GM18907 (cell line): ENCODE results near the gene PTPN22.
A peak's percentile ranks its signal among the peaks of the same experiment; 100 is the strongest.

Source experiments
- ATAC-seq: cut with Tn5 transposase; IDR thresholded peaks from one replicate; pipeline ENCODE4 v1.9.1; 2021; ENCODE audit warnings: mild to moderate bottlenecking, moderate library complexity; ENCODE audit not compliant: unreplicated experiment

PTPN22 gene

DNA sequence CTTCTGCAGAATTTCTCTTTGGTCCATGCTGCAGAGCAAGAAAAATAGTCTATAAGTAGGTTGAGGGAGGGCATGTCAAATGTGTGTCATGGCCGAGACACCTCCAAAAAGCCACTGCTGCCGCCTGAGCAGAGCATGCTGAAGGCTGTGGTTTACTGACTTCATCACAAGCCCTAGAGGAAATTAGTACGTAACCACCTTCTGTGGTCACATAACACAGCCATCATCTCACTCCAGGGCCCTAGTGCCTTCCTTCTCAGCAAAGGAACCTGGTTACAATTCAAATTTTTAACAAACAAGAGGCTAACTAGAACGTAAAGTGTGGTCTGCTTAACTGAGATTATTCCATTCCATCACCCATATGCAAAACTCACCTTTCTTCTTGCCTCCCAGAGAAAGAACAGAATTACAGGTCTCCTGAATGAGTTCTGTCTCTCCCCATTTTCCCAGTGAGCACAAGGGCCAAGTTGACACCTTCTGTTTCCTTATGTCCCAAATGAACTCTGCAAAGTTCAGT lies at the start of gene PTPN22:
PTPN22 (minus strand) TSS at position 116 of the 517 bp plus-strand sequence.
- peak; percentile 91 for ATAC-seq

DNA sequence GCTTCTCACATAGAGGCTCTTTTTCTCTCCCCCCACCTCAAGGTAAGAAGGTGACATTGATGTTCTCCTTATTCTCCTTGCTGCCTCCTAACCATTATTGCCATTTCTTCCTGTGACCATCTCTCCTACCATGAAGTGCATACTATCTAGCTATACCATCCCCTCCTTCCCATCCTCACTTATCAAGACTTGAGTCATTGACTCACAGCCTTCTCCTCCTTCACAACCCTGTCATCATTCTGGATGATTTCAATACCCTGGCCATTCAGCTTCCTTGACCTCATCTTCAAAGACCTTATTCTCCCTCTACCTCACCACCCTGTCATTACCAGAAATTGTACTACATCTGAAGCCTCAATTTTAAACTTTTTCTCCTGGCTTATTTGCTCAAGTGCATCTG lies 46.7 kb upstream of the PTPN22 start:
- ATAC-seq = no peak

DNA sequence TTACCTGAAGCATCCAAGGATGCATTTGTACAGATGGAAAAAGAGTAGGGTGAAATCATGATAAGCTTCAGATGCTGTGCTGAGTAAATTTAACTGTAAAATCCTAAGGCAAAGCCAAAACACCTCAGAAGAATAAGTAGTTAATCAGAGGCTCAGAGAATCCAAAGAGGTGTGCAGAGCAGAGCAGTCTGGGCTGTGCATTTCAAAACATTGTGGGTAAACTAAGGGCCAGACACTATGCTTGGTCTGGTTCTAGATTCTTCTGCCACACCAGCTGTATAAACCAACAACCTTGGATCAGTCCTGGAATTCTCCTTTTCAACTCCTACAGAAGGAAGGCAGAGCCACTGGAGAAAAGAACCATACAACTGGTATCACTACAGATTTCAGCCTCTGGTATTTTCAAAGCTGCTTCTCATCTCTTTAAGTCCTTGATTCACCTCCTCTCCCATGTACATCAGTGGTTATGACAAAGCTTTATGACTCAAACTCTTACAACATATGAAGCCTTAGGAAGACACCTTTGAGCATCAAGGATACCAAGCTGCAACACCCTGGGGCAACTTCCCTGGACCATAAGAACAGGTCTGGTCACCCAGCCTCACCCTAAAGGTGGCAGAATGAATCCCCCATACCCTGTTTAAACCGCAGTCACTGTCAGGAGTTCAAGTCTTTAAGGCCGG lies 46.0 kb upstream of the PTPN22 start:
- ATAC-seq = no peak

DNA sequence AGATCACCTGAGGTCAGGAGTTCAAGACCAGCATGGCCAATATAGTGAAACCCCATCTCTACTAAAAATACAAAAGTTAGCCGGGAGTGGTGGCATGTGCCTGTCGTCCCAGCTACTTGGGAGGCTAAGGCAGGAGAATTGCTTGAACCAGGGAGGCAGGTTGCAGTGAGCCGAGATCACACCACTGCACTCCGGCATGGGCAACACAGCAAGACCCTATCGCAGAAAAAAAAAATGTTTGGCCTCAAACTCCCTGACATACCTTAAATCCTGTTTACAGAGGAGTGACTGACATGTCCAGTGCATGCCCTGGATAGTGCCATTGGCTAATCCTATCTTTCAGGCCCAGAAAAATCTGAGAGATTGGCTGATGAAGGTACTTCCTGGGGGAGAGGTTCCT lies 45.5 kb upstream of the PTPN22 start:
- ATAC-seq = no peak

DNA sequence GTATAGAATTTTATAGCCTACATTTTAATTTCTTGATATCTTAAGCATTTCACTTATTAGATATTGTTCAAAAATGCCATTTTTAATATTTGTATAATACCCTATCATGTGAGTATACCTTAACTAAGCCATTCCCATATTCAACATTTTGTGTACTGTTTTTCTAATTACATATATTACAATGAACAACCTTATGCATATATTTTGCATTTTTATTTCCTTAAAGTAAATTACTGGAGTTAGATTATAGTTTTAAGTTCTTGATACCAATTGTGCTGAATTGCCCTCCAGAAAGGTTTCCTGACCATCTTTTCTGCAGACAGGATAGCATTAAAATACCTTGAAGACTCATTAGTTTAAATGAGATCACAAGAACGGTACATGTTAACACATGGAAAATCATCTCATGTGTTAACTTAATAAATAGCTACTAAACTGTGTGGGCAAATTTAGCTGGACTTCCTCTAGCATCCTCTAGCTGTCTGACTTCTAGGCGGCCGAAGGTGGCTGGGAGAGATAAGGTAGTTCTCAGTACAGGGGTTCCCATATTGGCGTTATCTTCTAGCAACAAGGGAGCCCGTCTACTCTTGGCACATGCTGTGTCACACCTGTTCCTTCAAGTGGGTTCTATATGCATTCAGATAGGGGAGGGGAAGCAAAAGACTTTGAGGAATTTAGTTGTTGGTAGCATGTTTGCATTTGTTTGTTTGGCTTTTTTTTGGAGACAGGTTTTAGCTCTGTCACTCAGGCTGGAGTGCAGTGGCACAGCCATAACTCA lies 42.6 kb upstream of the PTPN22 start:
- ATAC-seq = no peak

DNA sequence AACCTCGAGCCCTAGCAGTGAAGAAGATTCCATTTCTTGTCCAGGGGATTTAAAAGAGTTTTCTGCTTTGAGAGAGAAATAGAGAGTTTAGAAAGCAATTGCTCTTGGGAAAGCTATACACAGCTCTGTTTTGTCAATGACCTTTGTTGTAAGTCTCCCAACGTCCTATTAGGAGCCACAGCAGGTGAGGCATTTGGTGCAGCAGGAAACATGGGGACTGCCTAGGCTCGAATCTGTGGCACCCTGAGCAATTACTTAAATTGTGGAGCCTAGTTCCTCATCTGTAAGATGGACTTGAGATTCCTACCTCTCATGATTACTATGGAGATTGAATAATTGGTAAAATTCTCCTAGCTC lies 41.8 kb upstream of the PTPN22 start:
- no peak for ATAC-seq

DNA sequence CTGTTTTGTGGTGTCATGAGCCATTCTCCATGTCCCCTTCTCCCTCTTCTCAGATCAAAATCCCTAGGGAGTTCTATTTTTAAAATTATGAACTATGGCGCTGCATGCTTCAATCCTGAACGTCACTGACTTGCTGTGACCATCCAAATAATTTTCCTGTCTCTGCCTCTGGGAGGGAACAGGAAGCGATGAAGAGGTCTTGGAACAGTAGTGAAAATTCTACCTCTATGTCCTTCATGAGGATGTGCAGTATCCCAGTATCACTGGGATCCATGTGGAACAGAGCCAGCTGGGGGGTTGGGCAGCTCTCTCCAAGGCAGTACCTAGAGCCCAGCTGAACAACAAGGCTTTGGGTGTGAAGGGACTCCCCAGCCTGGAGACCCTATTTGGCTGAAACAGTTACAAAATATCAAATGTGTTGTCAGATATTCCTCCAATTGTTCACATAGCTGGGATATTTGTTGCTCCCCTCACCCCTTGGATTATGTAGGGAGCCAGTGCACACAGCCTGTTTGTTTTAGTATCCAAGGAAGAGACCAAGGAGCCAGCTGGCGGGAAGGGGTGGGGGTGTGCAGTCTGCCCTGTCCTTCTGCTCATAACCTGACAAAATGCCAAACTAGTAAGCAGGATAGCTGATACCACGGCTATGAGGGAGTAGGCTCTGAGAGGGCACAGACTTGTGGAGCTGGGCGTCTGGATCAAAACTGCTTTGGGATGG lies 41.2 kb upstream of the PTPN22 start:
- no peak for ATAC-seq

DNA sequence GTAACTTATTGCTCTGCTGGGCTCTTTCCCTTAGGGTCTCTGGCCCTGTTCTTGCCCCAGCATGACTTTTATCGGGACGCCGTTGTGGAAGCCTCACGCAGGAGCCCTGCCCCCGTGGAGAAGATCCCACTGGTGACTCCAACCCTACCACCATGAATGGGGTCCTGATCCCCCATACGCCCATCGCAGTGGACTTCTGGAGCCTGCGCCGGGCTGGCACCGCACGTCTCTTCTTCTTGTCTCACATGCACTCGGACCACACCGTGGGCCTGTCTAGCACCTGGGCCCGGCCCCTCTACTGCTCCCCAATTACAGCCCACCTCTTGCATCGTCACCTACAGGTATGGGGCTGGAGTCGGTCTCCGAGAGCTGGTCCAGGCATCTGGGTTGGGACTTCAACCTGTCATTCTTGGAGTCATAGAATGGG lies 33.9 kb upstream of the PTPN22 start:
- ATAC-seq = peak; percentile 5

DNA sequence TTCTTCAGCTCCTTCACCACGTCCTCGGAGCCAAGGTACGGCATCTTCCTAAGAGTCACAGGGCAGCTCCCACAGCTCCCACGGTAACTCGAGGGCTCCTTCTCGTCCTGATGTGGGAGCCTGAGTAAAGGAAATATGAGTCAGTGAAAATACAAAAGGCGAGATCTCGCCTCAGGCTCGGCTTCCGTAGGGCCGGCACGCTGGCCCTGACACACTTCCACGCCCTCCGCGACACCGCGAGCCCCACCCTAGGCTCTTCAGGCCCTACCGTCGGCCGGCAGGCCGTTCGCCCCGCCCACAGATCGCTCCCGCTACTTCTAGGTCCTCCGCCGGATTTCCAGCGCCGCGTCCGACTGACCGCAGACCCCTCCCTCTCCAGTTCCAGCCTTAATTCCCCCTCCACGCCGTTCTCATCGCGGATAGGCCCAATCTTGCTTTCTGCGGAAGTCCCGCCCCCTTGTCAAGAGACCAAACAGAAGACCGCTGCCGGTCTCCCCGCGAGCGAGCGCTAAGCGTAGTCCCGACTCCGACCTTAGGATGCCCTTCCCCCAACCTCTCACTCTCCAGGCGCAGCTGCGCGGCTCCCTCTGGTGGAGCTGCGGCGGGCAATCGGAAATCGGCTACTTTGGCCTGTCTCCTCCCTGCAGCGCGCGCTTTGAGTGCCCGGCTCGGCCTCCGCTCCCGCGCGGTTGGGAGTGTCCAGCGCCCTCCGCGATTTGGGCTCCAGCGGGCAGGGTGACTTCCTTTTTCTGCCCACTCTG lies 33.3 kb upstream of the PTPN22 start, which contains the start of the genes AP4B1 and DCLRE1B:
AP4B1 (minus strand) TSS at position 126 of the 761 bp plus-strand sequence; CDS start at position 44, 82 bp downstream.
DCLRE1B (plus strand) TSS at position 653 of the 761 bp plus-strand sequence. CDS start 261 bp downstream, outside the sequence.
- peak; percentile 91 for ATAC-seq

DNA sequence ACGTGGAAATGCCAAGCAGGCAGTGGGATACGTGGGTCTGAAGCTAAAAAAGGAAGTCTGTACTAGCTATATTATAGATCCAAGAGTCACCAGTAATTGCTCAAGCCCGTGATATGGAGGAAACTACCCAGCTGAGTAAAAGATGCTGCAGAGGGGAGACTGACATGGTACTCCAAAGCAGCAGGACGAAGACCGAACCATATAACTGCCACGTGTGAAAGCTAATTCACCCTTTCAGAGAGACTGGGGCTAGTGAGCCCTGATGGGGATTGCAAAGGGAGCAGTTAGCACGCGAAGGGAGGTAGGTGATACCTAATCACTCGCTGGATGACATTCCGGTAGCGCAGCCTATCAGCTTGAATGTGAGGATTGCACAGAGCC lies 32.8 kb upstream of the PTPN22 start:
- peak; percentile 42 for ATAC-seq

DNA sequence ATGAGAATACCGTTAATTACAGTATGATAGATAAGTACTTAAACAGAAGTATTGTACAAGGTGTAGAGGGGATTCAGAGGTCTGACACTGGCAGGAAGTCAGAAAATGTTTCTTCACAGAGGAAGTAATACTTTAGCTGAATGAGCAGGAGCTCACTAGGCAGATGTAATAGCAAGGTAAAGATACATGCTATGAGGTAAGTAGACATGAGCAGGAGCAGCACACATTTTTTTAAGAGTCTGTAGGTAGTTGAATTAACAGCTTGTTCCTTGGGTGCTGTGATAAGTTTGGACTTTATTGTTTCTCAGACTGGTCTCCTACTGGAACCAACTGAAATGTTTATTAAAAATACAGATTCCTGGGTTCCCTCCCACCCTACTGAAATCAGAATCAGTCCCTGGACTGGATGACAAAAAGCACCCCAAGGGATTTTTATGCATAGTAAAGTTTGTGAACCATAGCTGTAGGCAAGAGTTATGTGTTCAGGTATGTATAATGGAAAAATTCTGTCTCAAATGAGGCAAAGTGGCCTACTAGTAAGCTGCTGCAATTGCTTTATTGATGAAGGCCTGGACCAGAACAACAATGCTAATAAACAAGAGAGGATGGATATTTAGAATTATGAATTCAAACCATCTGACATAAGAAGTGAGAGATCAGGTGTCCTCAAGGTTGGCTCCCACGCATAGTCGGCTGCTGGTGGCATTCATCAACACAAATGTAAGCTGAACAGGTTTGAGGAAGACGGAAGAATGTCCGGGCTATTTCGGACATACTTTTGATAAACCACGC lies 32.2 kb upstream of the PTPN22 start:
- no peak for ATAC-seq

DNA sequence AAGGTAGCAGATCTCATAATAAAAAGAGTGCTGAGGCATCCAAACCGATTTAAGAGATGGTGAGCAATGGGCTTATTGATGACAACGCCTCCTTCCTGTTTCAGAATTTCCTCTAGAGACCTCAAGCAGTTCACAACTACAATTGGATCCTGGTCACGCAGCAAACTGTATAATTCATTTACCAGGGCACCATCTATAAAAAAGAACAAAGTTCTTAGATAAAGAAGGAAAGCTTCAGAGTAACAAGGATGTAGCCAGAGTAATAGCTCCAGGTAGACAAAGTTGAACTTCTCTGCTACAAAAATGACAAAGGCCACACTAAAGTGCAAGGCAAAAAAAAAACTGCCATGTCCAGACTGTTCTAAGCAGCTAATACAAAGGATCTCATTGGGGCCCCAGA lies 29.7 kb upstream of the PTPN22 start:
- ATAC-seq = no peak

DNA sequence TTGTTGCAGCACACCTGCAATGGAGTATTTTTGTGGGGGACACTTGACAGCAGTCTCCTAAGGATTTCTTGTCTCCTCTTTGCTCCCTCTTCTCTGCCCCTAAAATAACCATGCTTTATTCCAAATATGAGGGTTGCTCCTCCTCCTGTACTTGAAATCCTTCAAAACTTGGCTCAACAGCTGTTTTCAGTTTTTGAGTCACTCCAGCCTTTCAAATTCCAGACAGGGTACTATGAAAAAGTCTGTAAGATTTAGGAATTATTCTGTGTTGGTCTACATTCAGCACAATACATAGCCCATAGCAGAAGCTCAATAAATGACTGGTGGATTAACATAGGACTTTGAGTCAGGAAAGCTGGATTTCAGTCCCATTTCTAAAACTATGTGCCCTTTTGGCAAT lies 27.6 kb upstream of the PTPN22 start:
- ATAC-seq = no peak

DNA sequence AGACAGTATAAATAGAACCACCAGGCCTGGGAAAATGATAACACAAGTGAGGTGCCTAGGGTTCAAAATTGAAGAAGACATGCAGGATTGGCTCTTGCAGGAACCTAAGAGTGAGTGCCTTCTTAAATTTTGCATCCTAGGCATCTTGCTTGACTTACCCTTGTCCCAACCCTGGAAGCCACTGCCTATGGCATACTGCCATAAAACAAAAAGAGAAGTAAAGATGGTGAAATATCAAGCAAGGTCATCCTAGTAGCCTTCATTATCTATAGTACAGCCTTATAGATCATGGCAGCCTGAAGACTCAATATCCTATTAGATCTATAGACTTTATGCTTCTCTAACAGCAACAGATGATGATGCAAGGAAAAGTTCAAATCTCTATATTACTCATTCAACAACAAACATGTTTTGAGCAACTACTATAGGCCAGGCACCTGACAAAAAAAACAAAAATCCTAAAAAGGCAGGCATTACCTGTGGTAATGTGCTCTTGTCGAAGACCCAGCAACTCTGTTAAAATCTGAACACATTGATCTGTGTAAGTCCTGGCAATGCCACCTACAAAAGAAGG lies 26.8 kb upstream of the PTPN22 start:
- ATAC-seq = no peak

DNA sequence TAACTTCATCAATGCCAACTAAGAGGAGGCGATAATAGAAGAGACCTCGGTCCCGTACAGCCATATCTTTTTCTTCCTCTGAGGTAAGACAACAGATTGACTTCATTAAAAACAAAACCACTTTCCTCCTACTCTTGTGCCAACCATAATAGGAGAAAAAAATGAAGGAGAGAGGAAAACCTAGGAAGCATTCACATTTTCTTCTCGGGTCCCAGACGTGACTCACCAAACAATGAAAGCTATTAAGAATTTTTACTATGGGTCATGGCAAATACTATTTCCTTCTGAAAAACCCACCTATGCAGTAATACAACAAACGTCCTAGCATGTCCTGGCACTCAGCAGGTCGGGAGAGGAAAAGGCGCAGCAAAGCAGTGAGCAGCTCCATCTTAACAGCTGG lies 24.4 kb upstream of the PTPN22 start:
- no peak for ATAC-seq

DNA sequence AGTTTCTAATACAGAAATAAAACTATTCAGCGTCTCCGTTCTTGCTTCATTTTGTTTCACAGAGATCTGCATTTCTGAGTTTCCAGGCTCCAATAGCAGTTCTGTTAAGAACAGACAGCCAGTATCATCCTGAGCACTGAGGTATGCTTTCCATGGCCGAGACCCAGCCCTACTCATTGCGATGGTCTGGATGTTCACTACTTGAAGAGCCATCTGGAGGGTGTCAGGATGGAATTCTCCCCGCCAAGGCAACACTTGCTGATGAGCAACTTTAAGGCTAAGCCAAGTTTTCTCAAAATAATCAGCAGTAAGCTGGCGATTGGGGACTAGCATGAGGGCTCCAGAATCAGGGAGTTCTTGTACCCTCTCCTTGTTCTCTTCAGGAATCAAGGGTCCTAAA lies 23.6 kb upstream of the PTPN22 start:
- ATAC-seq = no peak

DNA sequence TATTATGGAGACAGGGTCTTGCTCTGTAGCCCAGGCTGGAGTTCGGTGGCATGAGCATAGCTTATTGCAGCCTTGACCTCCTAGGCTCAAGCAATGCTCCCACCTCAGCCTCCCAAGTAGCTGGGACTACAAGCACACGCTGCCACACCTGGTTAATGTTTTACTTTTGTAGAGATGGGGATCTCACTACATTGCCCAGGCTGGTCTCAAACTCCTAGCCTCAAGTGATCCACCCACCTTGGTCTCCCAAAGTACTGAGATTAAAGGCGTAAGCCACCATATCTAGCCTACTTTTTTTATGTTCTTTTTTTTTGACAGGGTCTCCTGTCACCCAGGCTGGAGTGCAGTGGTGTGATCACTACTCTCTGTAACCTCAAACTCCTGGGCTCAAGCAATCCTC lies 21.8 kb upstream of the PTPN22 start:
- ATAC-seq = no peak

DNA sequence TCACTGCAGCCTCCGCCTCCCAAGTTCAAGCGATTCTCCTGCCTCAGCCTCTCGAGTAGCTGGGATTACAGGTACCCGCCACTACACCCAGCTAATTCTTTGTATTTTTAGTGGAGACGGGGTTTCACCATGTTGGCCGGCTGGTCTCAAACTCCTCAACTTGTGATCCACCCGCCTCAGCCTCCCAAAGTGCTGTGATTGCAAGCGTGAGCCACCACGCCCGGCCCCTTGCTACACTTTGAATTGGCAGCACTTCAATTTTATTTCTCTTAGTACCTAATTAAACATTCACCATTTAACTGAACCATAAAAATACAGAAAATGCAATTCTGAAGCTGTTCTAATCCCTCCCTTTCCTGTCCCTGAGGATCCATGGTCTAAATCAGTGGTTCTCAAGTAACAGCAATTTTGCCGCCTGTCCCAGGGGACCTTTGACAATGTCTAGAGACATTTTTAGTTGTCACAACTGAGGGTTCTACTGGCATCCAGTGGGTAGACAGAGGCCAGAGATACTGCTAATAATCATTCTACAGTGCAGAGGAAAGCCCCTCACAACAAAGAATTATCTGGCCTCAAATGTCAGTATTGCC lies 20.2 kb upstream of the PTPN22 start:
- ATAC-seq = no peak

DNA sequence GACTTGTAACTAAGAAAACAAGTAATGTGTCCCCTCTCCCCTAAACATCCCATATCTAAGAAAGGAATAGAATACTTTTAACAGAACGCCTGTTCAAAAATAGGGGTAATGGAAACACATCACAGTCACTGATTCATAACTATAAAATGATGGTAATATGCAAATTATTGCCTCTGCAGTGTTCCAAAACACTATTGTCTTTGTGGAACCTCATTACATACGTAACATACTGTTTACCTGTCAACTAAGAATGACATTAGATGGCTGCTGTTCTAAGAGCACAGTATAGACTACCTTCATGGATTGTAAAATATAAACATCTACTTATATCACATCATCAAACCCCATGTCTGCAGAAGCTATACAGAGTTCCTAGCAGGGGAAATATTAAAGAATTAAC lies 19.3 kb upstream of the PTPN22 start:
- ATAC-seq = no peak
